Lung microvascular endothelial cell (primary cell): ENCODE data around the gene RNASEH2B. TPM values are rescaled to one million over a fixed set of nuclear protein-coding genes. Genes with fewer than 3 reads are reported as not detected.
A peak's percentile ranks its signal among the peaks of the same experiment; 100 is the strongest.

Experiments
- DNase-seq, 2 donors: peaks; one replicate each; pipeline versions ENCODE4 v3.0.0 to v3.0.0-alpha.2; 2010; ENCODE audit warnings: low read depth in 2 of 2
- total RNA-seq: library from RNA; depleted of rRNA; stranded (reverse); fragments of >200 nt; gene quantifications from 2 replicates; pipeline ENCODE4 v1.2.1, GENCODE V29; 2014

The RNASEH2B gene
- total RNA-seq, 1 donor from 2014 or later: 19.2 TPM

- DNase-seq: no peak
Measured at GRCh38 chr13:50907781-50908180, 1.8 kb upstream of the RNASEH2B start.

- no peak for DNase-seq
Measured at GRCh38 chr13:50908371-50908770, 1.2 kb upstream of the RNASEH2B start.

GRCh38 chr13:50910485-50910805 lies 854 bp downstream of the RNASEH2B start:
- DNase-seq: peak; percentile 51 to 57

GRCh38 chr13:50911081-50911631 lies 1.6 kb downstream of the RNASEH2B start:
- DNase-seq: no peak

- DNase-seq: peak; percentile 84
Measured at GRCh38 chr13:50911937-50912795, 2.6 kb downstream of the RNASEH2B start.

GRCh38 chr13:50912851-50913250 lies 3.3 kb downstream of the RNASEH2B start:
- DNase-seq: no peak

- DNase-seq: no peak
Measured at GRCh38 chr13:50914176-50914700, 4.6 kb downstream of the RNASEH2B start.

GRCh38 chr13:50914848-50915247 lies 5.3 kb downstream of the RNASEH2B start:
- no peak for DNase-seq

- no peak for DNase-seq
Measured at GRCh38 chr13:50915565-50915964, 6.0 kb downstream of the RNASEH2B start.

- DNase-seq: peak; percentile 11 to 33
Measured at GRCh38 chr13:50916701-50917184, 7.2 kb downstream of the RNASEH2B start.

- DNase-seq: peak in 1 of 2 donors; percentile 24
Measured at GRCh38 chr13:50917572-50917971, 8.0 kb downstream of the RNASEH2B start.

- no peak for DNase-seq
Measured at GRCh38 chr13:50918567-50918966, 9.0 kb downstream of the RNASEH2B start.

GRCh38 chr13:50919277-50919676 lies 9.7 kb downstream of the RNASEH2B start:
- DNase-seq: no peak

GRCh38 chr13:50921706-50922105 lies 12.1 kb downstream of the RNASEH2B start:
- DNase-seq: no peak

GRCh38 chr13:50923272-50923671 lies 13.7 kb downstream of the RNASEH2B start:
- no peak for DNase-seq

- DNase-seq: no peak
Measured at GRCh38 chr13:50924025-50924424, 14.4 kb downstream of the RNASEH2B start.

- DNase-seq: no peak
Measured at GRCh38 chr13:50927701-50928100, 18.1 kb downstream of the RNASEH2B start.

- no peak for DNase-seq
Measured at GRCh38 chr13:50928102-50928501, 18.5 kb downstream of the RNASEH2B start.

GRCh38 chr13:50928659-50929462 lies 19.3 kb downstream of the RNASEH2B start:
- DNase-seq: no peak

- DNase-seq: no peak
Measured at GRCh38 chr13:50932091-50932490, 22.5 kb downstream of the RNASEH2B start.

- DNase-seq: no peak
Measured at GRCh38 chr13:50934735-50935435, 25.3 kb downstream of the RNASEH2B start.
